Skeletal muscle satellite cell (primary cell): ENCODE measurements around the gene CHRNB2.

Experiments
- H3K27me3 ChIP-seq: 2 replicates; pipeline ENCODE4 v1.7.0; 2013; ENCODE audit warnings: low read length; ENCODE audit not compliant: control insufficient read depth, insufficient read depth
- H3K36me3 ChIP-seq: 2 replicates; pipeline ENCODE4 v1.7.0; 2013; ENCODE audit warnings: mild to moderate bottlenecking, control low read depth, low read length; ENCODE audit not compliant: insufficient read depth
- H3K4me1 ChIP-seq: 2 replicates; pipeline ENCODE4 v1.7.0; 2013; ENCODE audit warnings: low read length; ENCODE audit not compliant: control insufficient read depth, insufficient read depth
- H3K4me2 ChIP-seq: 2 replicates; pipeline ENCODE4 v1.7.0; 2013; ENCODE audit warnings: mild to moderate bottlenecking, low read length
- H3K4me3 ChIP-seq: 2 replicates; pipeline ENCODE4 v1.7.0; 2013; ENCODE audit warnings: low read length
- H3K9ac ChIP-seq: 2 replicates; pipeline ENCODE4 v1.7.0; 2013; ENCODE audit warnings: mild to moderate bottlenecking, low read depth, low read length, moderate library complexity
- H3K9me3 ChIP-seq: replicated peaks from 2 replicates; pipeline ENCODE4 v1.7.0; 2013; ENCODE audit warnings: mild to moderate bottlenecking, control low read depth, low read length

CHRNB2 gene

GRCh38 chr1:154603317-154603716 lies 35.7 kb downstream of the CHRNB2 start:
- no peaks in the 10 kb centered on the region for H3K27me3 ChIP-seq
- H3K36me3 ChIP-seq, result peaks cover 38% of the 10 kb centered on the region
- H3K9me3 ChIP-seq, result no peaks in the 10 kb centered on the region
- H3K4me1 ChIP-seq, result peaks cover 12% of the 10 kb centered on the region
- no peak overlapping the region for H3K4me3 ChIP-seq
- H3K4me2 ChIP-seq, result no peak overlapping the region
- H3K9ac ChIP-seq, result no peak overlapping the region

GRCh38 chr1:154605534-154605933 lies 38.0 kb downstream of the CHRNB2 start:
- no peak overlapping the region for H3K4me2 ChIP-seq
- peaks cover 24% of the 10 kb centered on the region for H3K36me3 ChIP-seq
- H3K27me3 ChIP-seq, result no peaks in the 10 kb centered on the region
- H3K4me3 ChIP-seq, result no peak overlapping the region
- no peak overlapping the region for H3K9ac ChIP-seq
- peaks cover 14% of the 10 kb centered on the region for H3K4me1 ChIP-seq
- H3K9me3 ChIP-seq, result no peaks in the 10 kb centered on the region

- Histone ChIP-seq H3K4me3 (peak overlapping the region; percentile 85), H3K36me3 (peaks cover 8% of the 10 kb centered on the region), H3K4me2 (peak overlapping the region; percentile 93), H3K27me3 (no peaks in the 10 kb centered on the region), H3K9me3 (no peaks in the 10 kb centered on the region), H3K4me1 (peaks cover 14% of the 10 kb centered on the region), H3K9ac (peak overlapping the region; percentile 99)
These were observed 39.6 kb downstream of the CHRNB2 start for GRCh38 chr1:154607106-154607608.

GRCh38 chr1:154607609-154608396 lies 40.2 kb downstream of the CHRNB2 start, which contains the start of gene ADAR:
Gene ADAR, minus strand, starts transcription at chr1:154608186. Its CDS starts 180 bp downstream, at chr1:154608006.
- peak within 1 kb of the TSS; percentile 85 for H3K4me3 ChIP-seq
- H3K4me1 ChIP-seq, result peaks cover 14% of the 10 kb centered on the region
- H3K27me3 ChIP-seq, result no peaks in the 10 kb centered on the region
- peak within 1 kb of the TSS; percentile 99 for H3K9ac ChIP-seq
- no peaks in the 10 kb centered on the region for H3K9me3 ChIP-seq
- peaks cover 6% of the 10 kb centered on the region for H3K36me3 ChIP-seq
- peak within 1 kb of the TSS; percentile 93 for H3K4me2 ChIP-seq

- Histone ChIP-seq H3K4me3 (peak overlapping the region; percentile 85), H3K9me3 (no peaks in the 10 kb centered on the region), H3K9ac (peak overlapping the region; percentile 99), H3K27me3 (no peaks in the 10 kb centered on the region), H3K4me1 (peaks cover 14% of the 10 kb centered on the region), H3K36me3 (peaks cover 6% of the 10 kb centered on the region), H3K4me2 (peak overlapping the region; percentile 93)
These were observed 41.1 kb downstream of the CHRNB2 start for GRCh38 chr1:154608397-154609270.

- Histone ChIP-seq H3K4me1 (peaks cover 14% of the 10 kb centered on the region), H3K36me3 (peaks cover 6% of the 10 kb centered on the region), H3K27me3 (no peaks in the 10 kb centered on the region), H3K4me3 (peak overlapping the region; percentile 19), H3K4me2 (peak overlapping the region; percentile 93), H3K9me3 (no peaks in the 10 kb centered on the region), H3K9ac (no peak overlapping the region)
These were observed 42.1 kb downstream of the CHRNB2 start for GRCh38 chr1:154609398-154610380.

- Histone ChIP-seq H3K27me3 (no peaks in the 10 kb centered on the region), H3K9ac (no peak overlapping the region), H3K4me3 (no peak overlapping the region), H3K4me2 (no peak overlapping the region), H3K9me3 (no peaks in the 10 kb centered on the region), H3K4me1 (peaks cover 13% of the 10 kb centered on the region), H3K36me3 (no peaks in the 10 kb centered on the region)
These were observed 43.7 kb downstream of the CHRNB2 start for GRCh38 chr1:154611150-154611862.

- Histone ChIP-seq H3K4me2 (no peak overlapping the region), H3K9ac (no peak overlapping the region), H3K27me3 (no peaks in the 10 kb centered on the region), H3K9me3 (no peaks in the 10 kb centered on the region), H3K4me1 (peaks cover 3% of the 10 kb centered on the region), H3K36me3 (no peaks in the 10 kb centered on the region), H3K4me3 (no peak overlapping the region)
These were observed 46.7 kb downstream of the CHRNB2 start for GRCh38 chr1:154614247-154614646.

GRCh38 chr1:154614901-154615300 lies 47.3 kb downstream of the CHRNB2 start:
- no peaks in the 10 kb centered on the region for H3K4me1 ChIP-seq
- H3K4me3 ChIP-seq, result no peak overlapping the region
- H3K4me2 ChIP-seq, result no peak overlapping the region
- H3K36me3 ChIP-seq, result no peaks in the 10 kb centered on the region
- H3K27me3 ChIP-seq, result no peaks in the 10 kb centered on the region
- no peaks in the 10 kb centered on the region for H3K9me3 ChIP-seq
- no peak overlapping the region for H3K9ac ChIP-seq

GRCh38 chr1:154615411-154615810 lies 47.8 kb downstream of the CHRNB2 start:
- no peak overlapping the region for H3K9ac ChIP-seq
- no peak overlapping the region for H3K4me2 ChIP-seq
- H3K9me3 ChIP-seq, result no peaks in the 10 kb centered on the region
- H3K4me1 ChIP-seq, result no peaks in the 10 kb centered on the region
- H3K27me3 ChIP-seq, result no peaks in the 10 kb centered on the region
- no peak overlapping the region for H3K4me3 ChIP-seq
- no peaks in the 10 kb centered on the region for H3K36me3 ChIP-seq
